A204.1 (cell line): ENCODE results near the gene PAFAH1B1.
"Not testable (repeated sequence)": the region's sequence is repeated elsewhere in the genome, so short reads cannot be mapped to it uniquely, and the experiment has no call there.

Experiments
- FAIRE-seq: peaks from 2 replicates; lab custom pipeline; 2012; peaks lifted over from hg19 to GRCh38; lab: Jason Lieb, UNC

The PAFAH1B1 gene

DNA sequence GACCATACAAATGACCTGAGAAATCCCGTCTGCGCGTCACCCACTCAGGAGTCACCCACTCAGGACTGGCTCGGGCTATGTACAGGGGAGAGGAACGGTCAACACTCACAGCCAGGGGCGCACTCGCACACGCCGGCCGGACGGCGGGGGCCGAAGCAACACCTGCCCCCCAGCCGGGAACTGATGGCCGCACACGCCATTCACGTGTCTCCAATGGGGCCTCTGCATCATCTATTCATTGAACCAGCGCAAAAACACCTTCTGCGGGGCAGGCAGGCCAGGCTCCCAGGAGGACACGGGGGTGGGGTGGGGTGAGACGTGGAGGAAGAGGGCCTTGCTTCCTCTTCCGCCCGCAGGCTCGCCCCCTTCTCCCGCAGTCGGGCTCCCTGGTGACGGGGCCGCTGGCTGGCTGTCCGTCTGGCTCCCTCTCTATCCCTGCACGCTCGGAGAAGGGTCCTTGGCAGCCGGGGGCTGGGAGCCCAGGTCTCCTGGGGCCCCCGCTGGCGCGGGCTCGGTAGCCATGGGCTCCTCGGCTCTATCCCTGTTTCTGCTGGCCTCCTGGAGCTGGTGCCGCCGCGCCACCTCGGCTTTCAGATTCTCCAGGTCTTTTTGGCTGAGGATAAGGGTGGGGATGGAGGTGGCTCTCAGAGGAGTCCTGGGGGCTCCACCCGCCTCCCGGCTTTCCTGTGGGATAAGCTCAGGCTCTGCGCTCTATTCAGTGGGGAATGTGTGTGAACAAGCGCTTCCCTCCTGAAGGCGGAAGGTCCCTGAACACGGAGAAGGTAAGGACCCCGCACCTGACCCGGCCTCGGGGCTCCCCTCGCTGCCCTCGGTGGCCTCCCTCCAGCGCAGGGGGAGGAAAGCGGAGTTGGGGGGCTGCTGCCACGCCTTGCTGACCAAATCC lies 97.0 kb downstream of the PAFAH1B1 start:
- FAIRE-seq = no peak

- no peak for FAIRE-seq
Measured at GRCh38 chr17:2691069-2691871, 97.8 kb downstream of the PAFAH1B1 start.

- no peak for FAIRE-seq
Measured at GRCh38 chr17:2691965-2692780, 98.7 kb downstream of the PAFAH1B1 start.

GRCh38 chr17:2692781-2693135 lies 99.3 kb downstream of the PAFAH1B1 start:
- FAIRE-seq = no peak

GRCh38 chr17:2693561-2694380 lies 100.3 kb downstream of the PAFAH1B1 start:
- no peak for FAIRE-seq

DNA sequence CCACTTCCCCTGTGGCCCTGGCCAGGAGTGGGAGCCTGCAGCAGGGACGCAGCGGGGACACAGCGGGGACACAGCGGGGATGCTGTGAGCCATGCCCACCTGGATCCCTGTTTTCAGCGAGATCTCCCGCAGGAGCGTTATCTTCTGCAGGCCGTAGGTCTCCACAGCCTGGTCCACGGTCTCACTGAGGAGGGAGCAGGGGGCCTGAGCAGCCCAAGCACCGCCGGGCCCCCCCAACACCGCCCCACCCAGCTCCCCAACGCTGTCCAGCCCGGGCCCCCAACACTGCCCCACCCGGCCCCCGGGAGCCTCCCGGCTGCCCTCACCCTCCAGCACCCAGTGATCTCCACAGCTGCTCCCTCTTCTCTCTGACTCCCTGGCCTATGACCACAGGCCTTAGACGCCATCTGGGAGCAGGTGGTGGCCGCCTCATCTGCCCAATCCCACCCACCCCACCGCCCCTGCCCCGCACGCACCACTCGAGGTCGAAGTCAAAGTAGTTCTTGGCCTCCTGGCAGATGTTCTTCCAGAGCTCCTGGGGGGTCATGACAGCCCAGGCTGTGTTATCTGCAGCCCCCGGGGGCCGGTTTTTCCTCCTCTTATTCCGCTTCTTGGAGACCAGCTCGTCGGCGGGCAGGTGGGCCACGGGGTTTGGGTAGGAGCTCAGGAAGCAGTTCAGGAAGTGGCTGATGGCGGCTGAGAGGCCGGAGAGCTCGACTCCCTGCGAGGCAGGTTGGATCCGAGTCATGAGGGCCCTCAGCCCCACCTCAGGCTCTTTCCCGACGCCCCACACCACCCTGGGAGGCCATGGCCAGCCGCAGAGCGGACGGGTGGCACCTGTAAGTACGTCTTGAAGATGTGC lies 101.2 kb downstream of the PAFAH1B1 start:
- no peak for FAIRE-seq

GRCh38 chr17:2695243-2695960 lies 101.9 kb downstream of the PAFAH1B1 start:
- FAIRE-seq = no peak

DNA sequence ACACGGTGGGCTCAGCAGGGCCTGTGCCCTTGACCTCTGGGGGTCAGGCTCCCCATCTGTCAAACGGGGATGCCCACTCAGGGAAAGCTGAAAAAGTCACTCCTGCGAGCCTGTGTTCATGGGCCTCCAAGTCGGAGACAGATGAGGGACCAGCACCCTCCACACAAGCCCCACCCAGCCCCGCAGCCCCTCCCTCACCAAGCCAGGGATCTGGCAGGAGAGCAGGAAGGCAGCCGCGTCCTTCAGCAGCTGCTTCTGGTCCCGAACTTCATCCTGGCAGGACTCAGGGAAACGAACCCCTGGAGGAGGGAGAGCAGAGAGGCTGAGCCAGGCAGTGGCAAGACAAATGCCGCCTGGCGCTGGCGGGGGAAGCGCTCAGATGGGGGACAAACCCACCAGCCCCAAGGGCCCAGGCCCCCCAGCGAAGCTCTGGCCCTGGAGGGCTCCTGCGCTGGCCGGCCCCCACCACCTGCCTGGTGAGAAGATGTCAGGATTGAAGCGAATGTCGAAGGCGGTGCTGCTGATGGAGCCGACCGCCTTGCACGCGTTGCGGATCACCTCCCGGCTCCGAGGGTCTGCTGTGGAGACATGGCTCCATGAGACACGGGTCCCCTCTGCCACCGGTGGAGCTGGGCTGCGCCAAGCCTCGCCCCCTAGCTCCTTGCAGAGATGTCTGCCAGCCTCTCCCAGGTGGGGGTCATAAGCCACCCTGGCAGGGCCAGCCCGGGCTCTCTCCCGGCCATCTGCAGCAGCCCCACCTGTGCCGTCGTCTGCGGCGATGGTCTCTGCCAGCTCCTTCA lies 102.7 kb downstream of the PAFAH1B1 start:
- FAIRE-seq = no peak

DNA sequence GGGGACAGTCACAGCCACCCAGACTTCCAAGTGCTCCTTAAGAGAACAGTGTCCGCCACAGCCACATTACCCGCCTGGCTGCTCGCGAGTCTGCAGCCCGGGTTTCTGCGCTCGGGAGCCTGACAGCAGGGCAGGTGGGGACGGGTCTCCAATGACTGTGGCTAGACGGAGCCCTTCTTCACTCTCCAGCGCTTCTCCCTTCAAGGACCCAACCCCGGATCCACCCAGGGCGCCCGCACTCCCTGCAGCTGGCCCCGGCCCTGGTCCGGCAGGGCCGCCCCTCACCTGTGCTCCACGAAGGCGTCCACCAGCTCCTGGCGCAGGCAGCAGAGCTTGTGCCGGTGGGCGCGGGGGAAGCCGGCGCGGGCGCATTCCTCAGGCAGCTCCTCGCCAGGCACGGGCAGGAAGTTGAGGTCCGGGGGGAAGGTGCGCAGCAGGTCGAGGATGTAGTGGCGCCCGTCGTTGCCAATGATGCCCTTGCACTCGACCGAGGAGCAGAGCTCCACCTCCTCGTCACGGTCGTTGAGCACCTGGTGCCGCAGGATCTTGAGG lies 104.2 kb downstream of the PAFAH1B1 start:
- no peak for FAIRE-seq

GRCh38 chr17:2699216-2699805 lies 105.9 kb downstream of the PAFAH1B1 start:
- not testable (repeated sequence) for FAIRE-seq

DNA sequence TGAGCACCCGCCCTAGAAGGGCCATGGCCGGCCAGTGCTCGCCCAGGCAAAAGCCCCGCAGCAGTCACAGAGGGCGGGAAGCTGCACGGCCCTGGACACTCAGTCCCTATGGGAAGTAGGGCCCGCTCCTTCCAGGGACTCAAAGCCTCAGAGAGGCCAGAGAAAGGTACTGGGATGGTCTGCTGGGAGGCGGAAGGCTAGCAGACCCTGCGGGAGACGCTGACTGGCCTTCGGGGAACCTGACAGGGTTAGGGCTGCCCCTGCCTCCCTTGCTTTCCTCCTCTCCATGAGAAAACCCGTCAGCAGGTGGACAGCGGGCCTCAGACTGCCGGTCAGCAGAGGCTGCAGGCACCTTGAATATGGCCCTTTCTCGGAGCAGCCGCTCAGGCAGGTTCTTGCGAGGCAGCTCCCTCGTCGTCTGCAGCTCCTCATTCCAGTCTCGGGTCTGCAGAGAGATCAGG lies 106.6 kb downstream of the PAFAH1B1 start:
- FAIRE-seq = no peak

DNA sequence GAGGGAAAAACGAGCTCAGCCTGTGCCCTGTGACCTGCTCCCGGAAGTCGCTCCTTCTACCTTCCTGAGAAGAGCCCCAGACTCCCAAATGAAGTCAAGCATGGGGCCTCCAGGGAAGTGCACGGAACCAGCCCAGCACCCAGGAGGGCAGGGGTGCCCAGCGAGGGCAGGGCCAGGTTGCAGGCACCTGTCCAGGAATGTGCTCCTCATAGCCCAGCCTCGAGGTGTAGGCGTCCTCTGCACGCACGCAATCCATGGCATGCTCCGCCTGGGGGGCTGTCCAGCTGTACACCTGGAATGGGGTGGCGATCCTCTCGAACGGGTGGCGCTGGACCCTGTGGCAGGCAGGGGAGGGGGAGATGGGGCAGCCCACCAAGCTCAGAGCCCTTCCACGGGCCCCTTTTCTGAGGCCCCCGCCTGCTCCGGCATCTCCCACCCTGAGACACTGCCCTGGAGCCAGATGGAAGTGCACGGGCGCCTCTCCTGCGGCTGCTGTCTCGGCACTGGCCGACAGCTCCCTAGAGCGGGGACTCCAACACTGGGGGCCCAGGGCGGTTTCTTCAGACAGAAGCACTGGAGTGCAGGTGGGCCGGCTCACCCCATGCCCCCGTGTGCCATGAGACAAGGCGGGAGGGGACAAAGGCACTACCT lies 107.2 kb downstream of the PAFAH1B1 start:
- no peak for FAIRE-seq

GRCh38 chr17:2701161-2701995 lies 107.9 kb downstream of the PAFAH1B1 start:
- no peak for FAIRE-seq

DNA sequence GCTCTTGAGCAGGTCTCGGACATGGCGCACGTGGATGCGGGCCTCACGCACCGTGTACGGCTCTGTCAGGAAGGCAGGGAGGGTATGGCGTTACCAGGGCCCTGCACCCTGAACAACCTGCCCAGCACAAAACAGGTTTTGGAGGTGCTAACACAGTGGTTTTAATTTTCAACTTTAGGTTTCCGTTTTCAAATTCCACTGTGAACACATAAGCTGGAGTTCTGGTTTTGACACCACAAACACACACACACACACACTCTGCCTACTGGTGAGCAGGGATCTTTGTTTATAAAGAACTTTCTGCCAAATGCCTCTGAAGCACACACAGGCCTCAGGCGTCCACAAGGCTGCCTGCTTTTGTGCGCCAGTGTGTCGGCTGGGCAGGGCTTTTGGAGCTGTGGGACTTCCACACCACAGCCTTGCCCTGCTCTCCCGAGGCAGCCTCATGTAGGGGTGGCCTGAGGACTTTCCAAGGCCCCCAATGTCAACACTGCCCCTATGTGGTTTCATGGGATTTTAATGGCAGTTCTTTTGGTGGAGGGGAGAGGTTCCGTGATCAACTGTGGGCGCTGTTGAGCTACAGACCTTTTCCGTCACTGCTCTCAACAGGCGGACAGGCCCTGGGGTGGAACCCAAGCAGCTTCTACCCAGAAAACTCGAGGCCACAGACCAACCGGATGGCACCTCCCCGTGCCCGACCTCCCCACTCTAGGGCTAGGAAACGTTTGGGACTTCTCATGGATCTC lies 108.7 kb downstream of the PAFAH1B1 start:
- no peak for FAIRE-seq

DNA sequence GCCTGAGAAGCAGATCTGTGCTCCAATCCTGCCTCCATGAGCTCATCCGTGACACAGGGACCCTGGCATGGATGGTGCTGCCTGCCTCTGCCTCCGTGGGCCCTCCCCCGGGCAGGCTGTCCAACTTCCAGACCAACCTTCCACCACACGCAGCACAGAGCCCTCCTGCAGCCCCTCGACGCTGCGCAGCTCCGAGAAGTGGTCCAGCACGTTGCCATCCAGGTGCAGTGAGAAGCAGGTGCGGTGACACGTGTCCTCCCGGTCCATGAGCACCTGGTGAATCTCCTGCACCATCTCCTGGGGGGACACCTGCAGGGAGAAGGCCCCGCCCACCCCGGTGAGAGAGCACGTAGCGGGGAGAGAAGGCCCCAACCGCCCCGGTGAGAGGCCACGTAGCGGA lies 109.7 kb downstream of the PAFAH1B1 start:
- FAIRE-seq = no peak

DNA sequence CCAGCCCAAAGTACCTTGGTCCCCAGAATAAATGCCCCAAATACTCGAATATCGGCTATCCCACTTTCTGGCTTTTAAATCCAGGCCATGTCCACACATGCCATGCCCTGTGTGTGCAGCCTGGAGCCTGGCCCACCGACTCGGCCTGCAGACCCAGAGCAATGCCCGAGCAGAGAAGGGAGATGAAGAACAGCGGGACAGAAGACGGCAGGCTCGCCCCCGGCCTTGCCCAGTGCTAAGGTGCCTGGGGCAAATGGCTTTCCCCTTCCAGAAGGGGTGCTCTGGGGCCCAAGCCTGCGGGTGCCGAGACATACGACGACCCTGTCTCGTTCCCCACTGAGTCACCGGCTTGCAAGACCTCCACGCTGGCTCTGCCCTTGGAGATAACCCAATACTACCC lies 110.2 kb downstream of the PAFAH1B1 start:
- no peak for FAIRE-seq
